ENCODE measurements around the gene RAB1B. TPM values are rescaled to one million over a fixed set of nuclear protein-coding genes. Genes with fewer than 3 reads are reported as not detected.
A peak's percentile ranks its signal among the peaks of the same experiment; 100 is the strongest.

Gene RAB1B
- total RNA-seq, 4 donors from 2014 or later = 40.6 to 146 (median 94.6) TPM

DNA sequence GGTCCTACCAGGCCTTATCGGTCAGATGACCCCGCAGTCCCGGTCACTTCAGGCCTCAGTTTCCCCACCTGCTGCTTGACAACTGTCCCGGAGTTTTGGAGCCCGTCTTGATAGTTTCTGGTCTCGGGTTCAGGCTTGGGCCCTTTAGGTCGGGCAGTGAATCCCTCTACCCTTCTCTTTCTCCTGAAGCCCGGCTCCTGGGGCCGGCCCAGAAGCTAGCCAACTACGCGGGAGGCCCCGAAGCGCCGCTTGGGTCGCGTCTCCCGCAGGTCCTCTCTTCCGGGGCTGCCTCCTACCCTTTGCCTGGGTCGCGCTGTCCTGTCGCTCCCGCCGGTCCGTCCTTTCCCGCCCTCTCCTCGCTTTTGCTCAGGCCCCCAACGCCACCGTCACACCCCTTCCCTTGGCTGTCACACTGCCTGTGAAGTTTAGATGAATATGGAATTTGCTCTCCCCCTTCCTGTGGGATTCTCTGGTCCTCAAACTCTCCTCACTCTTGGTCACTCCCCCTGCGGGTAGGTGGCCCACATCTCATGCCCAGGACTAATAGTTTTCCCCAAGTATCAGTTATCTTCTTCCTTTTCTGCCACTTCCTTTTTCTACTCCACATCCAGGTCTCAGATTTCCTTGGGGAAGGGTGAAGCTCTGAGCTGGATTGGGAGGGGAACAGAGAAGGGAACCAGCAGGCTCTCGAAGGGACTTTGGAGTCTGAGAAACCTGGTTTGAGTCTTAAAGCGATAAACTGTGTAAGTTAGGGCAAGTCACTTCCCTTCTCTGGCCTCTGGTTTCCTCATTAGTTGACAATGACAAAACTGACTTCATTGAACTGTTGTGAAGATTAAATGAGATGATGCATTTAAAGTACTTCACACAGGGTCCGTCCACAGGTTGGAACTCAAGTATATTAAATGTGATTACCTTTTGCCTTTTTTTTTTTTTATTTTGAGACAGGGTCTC is 790 bp downstream of the RAB1B start:
- Histone ChIP-seq H3K27me3 (no peaks in the 10 kb centered on the region), H3K4me3 (peak overlapping the region; percentile 59 to 97), H3K4me1 (peaks cover 6 to 14% of the 10 kb centered on the region in 2 donors), H3K9me3 (no peaks in the 10 kb centered on the region), H3K36me3 (no peaks in the 10 kb centered on the region), H3K27ac (peak overlapping the region; percentile 97)
- no peak for TF ChIP-seq POLR2A (IDR thresholded peaks at IDR 0.05)
- TF ChIP-seq, protein P1, sequence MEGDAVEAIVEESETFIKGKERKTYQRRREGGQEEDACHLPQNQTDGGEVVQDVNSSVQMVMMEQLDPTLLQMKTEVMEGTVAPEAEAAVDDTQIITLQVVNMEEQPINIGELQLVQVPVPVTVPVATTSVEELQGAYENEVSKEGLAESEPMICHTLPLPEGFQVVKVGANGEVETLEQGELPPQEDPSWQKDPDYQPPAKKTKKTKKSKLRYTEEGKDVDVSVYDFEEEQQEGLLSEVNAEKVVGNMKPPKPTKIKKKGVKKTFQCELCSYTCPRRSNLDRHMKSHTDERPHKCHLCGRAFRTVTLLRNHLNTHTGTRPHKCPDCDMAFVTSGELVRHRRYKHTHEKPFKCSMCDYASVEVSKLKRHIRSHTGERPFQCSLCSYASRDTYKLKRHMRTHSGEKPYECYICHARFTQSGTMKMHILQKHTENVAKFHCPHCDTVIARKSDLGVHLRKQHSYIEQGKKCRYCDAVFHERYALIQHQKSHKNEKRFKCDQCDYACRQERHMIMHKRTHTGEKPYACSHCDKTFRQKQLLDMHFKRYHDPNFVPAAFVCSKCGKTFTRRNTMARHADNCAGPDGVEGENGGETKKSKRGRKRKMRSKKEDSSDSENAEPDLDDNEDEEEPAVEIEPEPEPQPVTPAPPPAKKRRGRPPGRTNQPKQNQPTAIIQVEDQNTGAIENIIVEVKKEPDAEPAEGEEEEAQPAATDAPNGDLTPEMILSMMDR (IDR thresholded peaks at IDR 0.05) = no peak
- intact Hi-C loops (cut with DNase I; ENCODE audit: low total_unique reads) = no loop called here
- no peak for DNase-seq

DNA sequence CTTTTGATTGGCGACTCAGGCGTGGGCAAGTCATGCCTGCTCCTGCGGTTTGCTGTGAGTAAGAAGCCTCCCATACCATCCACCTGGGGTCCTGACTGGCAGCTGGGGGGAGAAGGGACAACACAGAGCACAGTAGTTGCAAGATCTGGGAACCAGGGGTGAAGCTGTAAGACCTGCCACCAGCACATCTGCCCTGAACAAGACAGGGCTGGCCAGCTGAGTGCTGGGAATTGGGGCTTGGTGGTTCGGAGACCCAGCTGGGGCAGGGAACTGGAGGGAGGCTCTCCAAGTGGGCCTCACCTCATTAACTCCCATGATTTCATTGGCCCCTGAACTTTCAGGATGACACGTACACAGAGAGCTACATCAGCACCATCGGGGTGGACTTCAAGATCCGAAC is 3.4 kb downstream of the RAB1B start:
- H3K4me1 ChIP-seq = peaks cover 6 to 7% of the 10 kb centered on the region in 2 donors
- no peaks in the 10 kb centered on the region for H3K27me3 ChIP-seq
- H3K4me3 ChIP-seq = no peak overlapping the region
- TF ChIP-seq POLR2A (IDR thresholded peaks at IDR 0.05) = no peak
- TF ChIP-seq, protein P1 (IDR thresholded peaks at IDR 0.05) = no peak
- intact Hi-C loops (cut with DNase I; ENCODE audit: low total_unique reads) = no loop called here
- no peak overlapping the region for H3K27ac ChIP-seq
- no peaks in the 10 kb centered on the region for H3K9me3 ChIP-seq
- no peaks in the 10 kb centered on the region for H3K36me3 ChIP-seq
- DNase-seq = no peak

DNA sequence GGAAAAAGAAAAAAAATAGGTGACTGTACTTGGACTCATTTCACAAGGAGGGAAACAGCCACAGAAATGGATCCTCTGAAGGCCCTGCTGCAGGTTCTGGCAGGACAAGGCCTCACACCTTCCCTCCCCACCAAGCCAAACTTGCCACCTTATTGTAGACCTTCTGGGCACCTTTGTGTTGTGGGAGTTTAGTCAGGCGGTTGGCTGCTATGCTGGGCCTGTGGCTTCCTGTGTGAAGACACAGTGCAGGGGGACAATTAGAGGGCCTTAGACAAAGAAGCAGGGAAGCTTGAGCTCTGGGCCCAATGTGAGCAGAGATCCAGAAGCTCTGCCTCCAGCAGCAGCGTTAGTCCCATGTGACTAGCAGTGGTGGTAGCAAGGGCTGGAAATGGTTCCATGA is 4.2 kb downstream of the RAB1B start:
- no peak overlapping the region for H3K27ac ChIP-seq
- no peaks in the 10 kb centered on the region for H3K9me3 ChIP-seq
- no peaks in the 10 kb centered on the region for H3K27me3 ChIP-seq
- H3K36me3 ChIP-seq = no peaks in the 10 kb centered on the region
- TF ChIP-seq POLR2A (IDR thresholded peaks at IDR 0.05) = no peak
- TF ChIP-seq, protein P1 (IDR thresholded peaks at IDR 0.05) = no peak
- no peak overlapping the region for H3K4me3 ChIP-seq
- intact Hi-C loops (cut with DNase I; ENCODE audit: low total_unique reads) = no loop called here
- peaks cover 6% of the 10 kb centered on the region in 2 donors for H3K4me1 ChIP-seq
- no peak for DNase-seq

DNA sequence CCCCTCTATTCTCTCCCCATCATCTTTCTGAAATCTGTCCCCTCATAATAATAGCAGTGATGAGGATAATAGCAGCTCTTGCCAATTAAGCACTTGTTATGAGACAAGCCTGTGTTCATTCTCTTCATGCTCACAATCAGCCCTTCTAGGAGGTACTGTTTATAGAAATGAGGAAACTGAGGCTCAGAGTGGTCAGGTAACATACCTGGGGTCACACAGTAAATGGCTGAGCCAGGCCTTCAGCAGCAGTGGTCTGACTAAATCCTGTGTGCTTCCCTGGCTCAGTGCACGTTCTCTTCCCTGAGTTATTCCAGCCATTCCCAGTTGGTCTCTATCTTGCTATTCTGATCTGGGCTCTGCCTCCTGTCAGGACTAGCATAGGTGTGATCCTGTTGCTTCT is 5.8 kb downstream of the RAB1B start:
- no peak for DNase-seq
- no peak overlapping the region for H3K4me3 ChIP-seq
- TF ChIP-seq, protein P1 (IDR thresholded peaks at IDR 0.05) = no peak
- no peak for TF ChIP-seq POLR2A (IDR thresholded peaks at IDR 0.05)
- H3K27me3 ChIP-seq = no peaks in the 10 kb centered on the region
- intact Hi-C loops (cut with DNase I; ENCODE audit: low total_unique reads) = no loop called here
- no peak overlapping the region for H3K27ac ChIP-seq
- H3K9me3 ChIP-seq = no peaks in the 10 kb centered on the region
- H3K4me1 ChIP-seq = peaks cover 6 to 16% of the 10 kb centered on the region in 2 donors
- no peaks in the 10 kb centered on the region for H3K36me3 ChIP-seq

DNA sequence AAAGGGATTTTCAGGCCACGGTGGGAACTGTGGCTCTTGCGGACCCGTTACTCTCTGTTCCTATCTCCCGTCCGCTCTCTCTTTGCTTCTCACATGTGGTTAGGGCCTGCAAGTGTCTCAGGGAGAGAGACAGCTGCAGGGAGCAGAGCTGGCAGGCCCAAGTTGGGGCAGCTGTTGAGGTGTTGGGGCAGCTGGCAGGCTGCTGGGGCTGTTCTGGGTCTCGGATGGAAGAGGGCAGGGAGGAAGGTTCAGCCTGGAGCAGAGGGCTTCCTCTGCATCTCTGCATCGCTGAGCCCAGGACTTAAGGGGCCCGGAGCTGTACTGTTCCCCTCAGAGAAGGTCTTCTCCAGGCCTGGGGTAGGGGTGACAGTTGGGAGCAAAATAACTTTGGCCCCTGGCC is 7.0 kb downstream of the RAB1B start:
- DNase-seq = no peak
- peaks cover 4 to 10% of the 10 kb centered on the region in 2 donors for H3K4me1 ChIP-seq
- H3K4me3 ChIP-seq = no peak overlapping the region
- no peaks in the 10 kb centered on the region for H3K27me3 ChIP-seq
- intact Hi-C loops (cut with DNase I; ENCODE audit: low total_unique reads) = no loop called here
- H3K27ac ChIP-seq = no peak overlapping the region
- H3K9me3 ChIP-seq = no peaks in the 10 kb centered on the region
- H3K36me3 ChIP-seq = no peaks in the 10 kb centered on the region
- TF ChIP-seq, protein P1 (IDR thresholded peaks at IDR 0.05) = no peak
- no peak for TF ChIP-seq POLR2A (IDR thresholded peaks at IDR 0.05)

Measured in uterus (tissue), 4 donors.